ENCODE measurements around the gene C6orf52.
"Not testable (repeated sequence)": the region's sequence is repeated elsewhere in the genome, so short reads cannot be mapped to it uniquely, and the experiment has no call there.

The C6orf52 gene

GRCh38 chr6:10684618-10685017, 9.8 kb downstream of the C6orf52 start:
- no peak for TF ChIP-seq CTCF (IDR thresholded peaks at IDR 0.05; ENCODE audit: insufficient read depth, low read depth, low read length, missing control alignments)
- no peak overlapping the region for H3K4me3 ChIP-seq (ENCODE audit: low read depth, low read length)
- no peak for DNase-seq (ENCODE audit: low read depth)

- H3K4me3 ChIP-seq (ENCODE audit: low read depth, low read length), result no peak overlapping the region
- no peak for TF ChIP-seq CTCF (IDR thresholded peaks at IDR 0.05; ENCODE audit: insufficient read depth, low read depth, low read length, missing control alignments)
- DNase-seq (ENCODE audit: low read depth), result no peak
Observed at GRCh38 chr6:10682355-10682988, 11.9 kb downstream of the C6orf52 start.

GRCh38 chr6:10681795-10682194, 12.6 kb downstream of the C6orf52 start:
- no peak overlapping the region for H3K4me3 ChIP-seq (ENCODE audit: low read depth, low read length)
- TF ChIP-seq CTCF (IDR thresholded peaks at IDR 0.05; ENCODE audit: insufficient read depth, low read depth, low read length, missing control alignments), result no peak
- no peak for DNase-seq (ENCODE audit: low read depth)

- no peak for DNase-seq (ENCODE audit: low read depth)
- TF ChIP-seq CTCF (IDR thresholded peaks at IDR 0.05; ENCODE audit: insufficient read depth, low read depth, low read length, missing control alignments), result no peak
- H3K4me3 ChIP-seq (ENCODE audit: low read depth, low read length), result no peak overlapping the region
Observed at GRCh38 chr6:10678456-10678855, 16.0 kb downstream of the C6orf52 start.

- DNase-seq (ENCODE audit: low read depth), result no peak
- H3K4me3 ChIP-seq (ENCODE audit: low read depth, low read length), result no peak overlapping the region
- TF ChIP-seq CTCF (IDR thresholded peaks at IDR 0.05; ENCODE audit: insufficient read depth, low read depth, low read length, missing control alignments), result no peak
Observed at GRCh38 chr6:10676403-10676802, 18.0 kb downstream of the C6orf52 start.

- TF ChIP-seq CTCF (IDR thresholded peaks at IDR 0.05; ENCODE audit: insufficient read depth, low read depth, low read length, missing control alignments), result no peak
- H3K4me3 ChIP-seq (ENCODE audit: low read depth, low read length), result no peak overlapping the region
- DNase-seq (ENCODE audit: low read depth), result no peak
Observed at GRCh38 chr6:10668126-10668917, 26.1 kb downstream of the C6orf52 start.

GRCh38 chr6:10665595-10665994, 28.8 kb downstream of the C6orf52 start:
- DNase-seq (ENCODE audit: low read depth); H3K4me3 ChIP-seq (ENCODE audit: low read depth, low read length): not testable (repeated sequence)
